CD4-positive, alpha-beta T cell treated with Interleukin-6 at 100 ng/mL for 8 hours (primary cell): ENCODE measurements around the gene IL6R.
A peak's percentile ranks its signal among the peaks of the same experiment; 100 is the strongest.
"Not testable (repeated sequence)": the region's sequence is repeated elsewhere in the genome, so short reads cannot be mapped to it uniquely, and the experiment has no call there.

ENCODE experiments used
- DNase-seq: peaks from one replicate; pipeline ENCODE4 v3.0.0-alpha.2; 2020; ENCODE audit warnings: mixed read lengths, low spot score

Gene IL6R

GRCh38 chr1:154404984-154405746 lies at the start of gene IL6R:
Gene IL6R (plus strand): TSS chr1:154405343. CDS start chr1:154405630, 287 bp downstream.
- DNase-seq = peak; percentile 80

GRCh38 chr1:154358519-154358918 lies 46.6 kb upstream of the IL6R start:
- DNase-seq = no peak

DNA sequence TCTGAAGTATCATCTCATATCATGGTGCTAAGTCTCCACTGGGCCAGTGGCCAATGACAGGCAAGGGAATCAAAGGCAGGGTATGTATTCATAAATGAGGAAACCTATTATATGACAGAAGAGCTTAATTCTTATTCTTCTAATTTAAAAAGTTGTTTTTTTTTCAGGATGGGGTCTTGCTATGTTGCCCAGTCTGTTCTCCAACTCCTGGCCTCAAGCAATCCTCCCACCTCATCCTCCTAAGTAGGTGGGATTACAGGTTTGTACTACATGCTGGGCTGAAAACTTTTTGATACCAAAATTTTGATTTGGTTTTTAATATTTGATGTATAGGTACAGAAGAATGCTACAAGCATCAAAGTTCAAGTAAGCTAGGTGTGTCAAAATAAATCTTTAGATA lies 44.9 kb upstream of the IL6R start:
- DNase-seq = no peak

- DNase-seq = not testable (repeated sequence)
These were observed 44.3 kb upstream of the IL6R start for GRCh38 chr1:154360881-154361280.

DNA sequence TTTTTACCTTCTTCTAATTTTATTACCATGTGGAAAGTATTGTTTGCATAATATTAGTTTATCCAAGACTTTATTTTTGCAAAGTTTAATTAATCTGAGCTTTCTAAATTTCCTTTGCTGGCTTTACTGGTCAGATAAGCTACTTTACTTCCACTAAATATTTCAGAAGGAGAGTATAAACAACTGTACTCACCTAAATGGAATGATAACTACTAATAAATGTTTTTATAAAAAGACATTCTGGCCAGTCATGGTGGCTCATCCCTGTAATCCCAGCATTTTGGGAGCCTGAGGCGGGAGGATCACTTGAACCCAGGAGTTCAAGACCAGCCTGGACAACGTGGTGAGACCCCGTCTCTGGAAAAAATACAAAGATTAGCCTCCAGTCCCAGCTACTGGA lies 43.8 kb upstream of the IL6R start:
- no peak for DNase-seq

GRCh38 chr1:154371436-154371835 lies 33.7 kb upstream of the IL6R start:
- DNase-seq = no peak

- DNase-seq = not testable (repeated sequence)
These were observed 31.3 kb upstream of the IL6R start for GRCh38 chr1:154373777-154374357.

- DNase-seq = no peak
These were observed 25.8 kb upstream of the IL6R start for GRCh38 chr1:154379301-154379700.

GRCh38 chr1:154384650-154385489 lies 20.3 kb upstream of the IL6R start:
- DNase-seq = no peak

DNA sequence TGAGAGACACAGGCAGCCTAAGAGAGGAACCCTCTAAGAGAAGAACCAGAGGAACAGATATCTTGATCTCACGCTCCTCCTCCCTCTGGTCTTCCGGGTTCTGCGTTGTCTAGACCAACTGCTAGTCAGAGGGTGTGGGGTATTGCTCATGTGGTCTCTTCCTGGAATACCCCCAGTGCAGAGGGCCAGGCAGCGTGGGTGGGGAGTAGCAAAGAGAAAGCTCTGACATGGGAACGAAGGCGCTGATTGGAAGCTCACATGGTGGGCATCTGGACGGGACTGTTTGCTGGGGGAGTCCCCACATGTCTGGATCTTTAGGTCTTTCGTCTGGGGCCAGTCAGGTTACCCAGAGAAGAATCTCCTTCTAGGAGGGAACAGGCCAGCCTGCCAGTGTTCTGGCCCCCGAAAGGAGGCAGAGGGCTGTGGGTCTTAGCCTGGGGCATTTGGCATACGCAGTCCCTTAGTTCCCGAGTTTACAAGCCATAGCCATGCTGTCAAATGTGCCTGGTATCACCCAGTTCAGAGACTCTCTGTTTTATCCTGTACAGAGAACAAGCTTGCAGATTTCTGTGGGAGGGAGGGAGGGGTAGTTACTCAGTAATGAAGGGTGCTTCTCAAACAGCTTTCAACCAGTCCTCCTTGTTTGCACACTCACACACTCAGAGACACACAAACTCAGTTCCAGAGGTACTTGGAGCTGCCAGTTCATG lies 18.3 kb upstream of the IL6R start:
- peak; percentile 62 for DNase-seq

GRCh38 chr1:154391086-154391770 lies 13.9 kb upstream of the IL6R start:
- no peak for DNase-seq

- DNase-seq = no peak
These were observed 7.0 kb upstream of the IL6R start for GRCh38 chr1:154398141-154398540.

GRCh38 chr1:154398678-154399077 lies 6.5 kb upstream of the IL6R start:
- no peak for DNase-seq

DNA sequence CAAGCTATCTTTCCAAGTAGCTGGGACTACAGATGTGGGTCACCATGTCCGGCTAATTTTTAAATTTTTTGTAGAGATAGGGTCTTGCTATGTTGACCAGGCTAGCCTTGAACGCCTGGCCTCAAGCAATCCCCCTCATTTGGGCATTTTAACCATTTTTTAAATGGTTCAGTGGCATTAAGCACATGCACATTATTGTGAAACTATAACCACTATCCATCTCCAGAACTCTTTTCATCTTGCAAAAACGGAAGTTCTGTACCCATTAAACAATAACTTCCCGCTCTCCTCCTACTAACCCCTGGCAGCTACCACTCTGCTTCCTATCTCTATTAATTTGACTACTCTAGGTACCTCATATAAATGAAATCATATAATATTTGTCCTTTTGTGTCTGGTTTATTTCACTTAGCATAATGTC lies 4.8 kb upstream of the IL6R start:
- no peak for DNase-seq

- DNase-seq = no peak
These were observed 2.7 kb upstream of the IL6R start for GRCh38 chr1:154402409-154402921.

- peak; percentile 50 for DNase-seq
These were observed 1.7 kb upstream of the IL6R start for GRCh38 chr1:154403261-154403943.

DNA sequence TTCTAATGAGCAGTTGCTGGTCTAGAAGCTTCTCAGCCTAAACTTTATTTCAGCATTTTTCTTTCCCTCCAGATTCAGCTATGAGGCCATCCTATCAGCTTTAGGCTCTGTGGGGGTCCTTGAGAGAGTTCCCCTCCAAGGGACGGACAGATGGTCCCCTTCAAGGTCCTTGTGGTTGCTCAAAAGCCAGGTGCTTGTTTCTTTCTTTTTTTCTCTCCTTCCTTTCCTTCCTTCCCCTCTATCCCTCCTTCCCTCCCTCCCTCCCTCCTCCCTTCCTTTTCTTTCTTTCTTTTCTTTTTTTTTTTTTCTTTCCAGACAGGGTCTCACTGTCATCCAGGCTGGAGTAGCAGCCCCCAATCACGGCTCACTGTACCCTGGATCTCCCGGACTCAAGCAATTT lies 1.2 kb upstream of the IL6R start:
- no peak for DNase-seq

- no peak for DNase-seq
These were observed 622 bp upstream of the IL6R start for GRCh38 chr1:154404511-154404931.

DNA sequence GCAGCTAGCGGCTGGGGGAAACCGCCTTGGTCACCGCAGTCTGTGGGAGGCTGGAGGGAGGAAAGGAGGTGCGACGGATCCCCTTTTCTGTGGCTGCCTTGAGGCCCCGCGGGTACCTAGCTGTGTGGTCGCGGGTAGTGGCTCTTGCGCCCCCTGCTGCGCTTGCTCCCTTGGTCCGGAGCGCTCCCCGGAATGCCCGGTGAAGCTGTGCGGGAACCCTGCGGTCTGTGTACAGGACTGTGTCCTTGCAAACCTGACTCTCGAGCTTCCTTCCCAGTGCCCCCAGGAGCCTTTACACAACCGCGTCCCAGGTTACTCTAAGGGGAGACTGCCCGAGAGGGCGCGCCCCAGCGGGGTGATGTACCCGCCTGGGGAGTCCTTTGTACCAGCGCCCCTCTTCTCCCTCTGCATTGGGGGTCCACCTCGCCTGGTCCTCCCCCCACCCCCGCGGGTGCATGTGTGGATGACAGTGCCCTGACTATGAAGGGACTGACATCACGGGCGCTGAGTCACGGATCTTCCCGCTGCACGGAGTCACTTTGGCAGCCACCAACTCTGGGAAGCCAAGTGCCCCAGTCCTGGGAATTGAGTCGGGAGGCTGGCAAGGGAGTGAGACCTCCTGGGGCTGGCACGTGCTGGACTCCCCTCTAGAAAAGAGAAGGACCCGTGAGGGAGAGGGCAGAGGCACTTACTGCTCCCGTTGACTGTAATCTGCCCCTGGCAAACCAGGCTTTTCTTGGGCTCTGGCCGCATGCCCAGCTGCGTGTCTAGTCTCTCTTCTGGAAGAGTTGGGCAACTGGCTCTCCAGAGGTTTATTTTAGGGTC lies 816 bp downstream of the IL6R start:
- DNase-seq = peak; percentile 41

- no peak for DNase-seq
These were observed 1.4 kb downstream of the IL6R start for GRCh38 chr1:154406572-154406879.
